H9 (cell line): Measurements from ENCODE around the gene PDCD10. TPM values are rescaled to one million over a fixed set of nuclear protein-coding genes. Genes with fewer than 3 reads are reported as not detected.

ENCODE experiments used
- DNase-seq: peaks from one replicate; pipeline ENCODE4 v3.0.0-alpha.2; 2017
- H2AFZ ChIP-seq: one replicate; pipeline ENCODE4 v1.6.1; 2013; ENCODE audit warnings: mild to moderate bottlenecking, low read length, control low read depth, moderate library complexity
- H2AK5ac ChIP-seq: 2 replicates; pipeline ENCODE4 v1.6.1; 2013; ENCODE audit warnings: low read length, control low read depth, mixed read lengths; ENCODE audit not compliant: insufficient read length
- H2BK120ac ChIP-seq: one replicate; pipeline ENCODE4 v1.6.1; 2013; ENCODE audit warnings: low read depth, mild to moderate bottlenecking, low read length, control low read depth, inconsistent platforms; ENCODE audit not compliant: poor library complexity, severe bottlenecking
- H2BK12ac ChIP-seq: 2 replicates; pipeline ENCODE4 v1.6.1; 2013; ENCODE audit warnings: low read length, control low read depth, mixed read lengths, low read depth; ENCODE audit not compliant: insufficient read length
- H2BK15ac ChIP-seq: 2 replicates; pipeline ENCODE4 v1.6.1; 2013; ENCODE audit warnings: low read depth, low read length, control low read depth
- H2BK20ac ChIP-seq: one replicate; pipeline ENCODE4 v1.6.1; 2013; ENCODE audit warnings: low read depth, mild to moderate bottlenecking, low read length, control low read depth, inconsistent platforms; ENCODE audit not compliant: poor library complexity, severe bottlenecking
- H2BK5ac ChIP-seq: 2 replicates; pipeline ENCODE4 v1.6.1; 2013; ENCODE audit warnings: low read length, control low read depth, mixed read lengths; ENCODE audit not compliant: insufficient read length
- H3K14ac ChIP-seq: 2 replicates; pipeline ENCODE4 v1.6.1; 2013; ENCODE audit warnings: low read length, control low read depth; ENCODE audit not compliant: insufficient read depth
- H3K18ac ChIP-seq: 2 replicates; pipeline ENCODE4 v1.6.1; 2013; ENCODE audit warnings: low read depth, mild to moderate bottlenecking, mixed read lengths, low read length, control low read depth; ENCODE audit not compliant: insufficient read length
- H3K23ac ChIP-seq: 2 replicates; pipeline ENCODE4 v1.6.1; 2013; ENCODE audit warnings: low read length, control low read depth, mixed read lengths, low read depth; ENCODE audit not compliant: insufficient read length
- H3K23me2 ChIP-seq: 2 replicates; pipeline ENCODE4 v1.6.1; 2013; ENCODE audit warnings: low read depth, mild to moderate bottlenecking, mixed read lengths, low read length, control low read depth; ENCODE audit not compliant: insufficient read length, poor library complexity, severe bottlenecking
- H3K27ac ChIP-seq: 2 replicates; pipeline ENCODE4 v1.5.1; 2013; ENCODE audit warnings: low read length, control low read depth, mixed read lengths, low read depth; ENCODE audit not compliant: insufficient read length
- H3K27me3 ChIP-seq: 2 replicates; pipeline ENCODE4 v1.6.1; 2013; ENCODE audit warnings: low read length, control low read depth, inconsistent platforms; ENCODE audit not compliant: insufficient read depth
- H3K4ac ChIP-seq: 2 replicates; pipeline ENCODE4 v1.6.1; 2013; ENCODE audit warnings: low read depth, mild to moderate bottlenecking, control low read depth, inconsistent platforms, low read length, moderate library complexity
- H3K4me1 ChIP-seq: 2 replicates; pipeline ENCODE4 v1.6.1; 2013; ENCODE audit warnings: low read length, control low read depth, inconsistent platforms; ENCODE audit not compliant: insufficient read depth
- H3K4me2 ChIP-seq: 2 replicates; pipeline ENCODE4 v1.6.1; 2013; ENCODE audit warnings: low read length, control low read depth, mixed read lengths; ENCODE audit not compliant: insufficient read length, insufficient read depth
- H3K56ac ChIP-seq: 2 replicates; pipeline ENCODE4 v1.6.1; 2013; ENCODE audit warnings: low read depth, mild to moderate bottlenecking, mixed read lengths, low read length, control low read depth; ENCODE audit not compliant: insufficient read length
- H3K79me1 ChIP-seq: 2 replicates; pipeline ENCODE4 v1.6.1; 2013; ENCODE audit warnings: low read depth, mild to moderate bottlenecking, moderate library complexity, low read length, control low read depth, inconsistent platforms; ENCODE audit not compliant: insufficient read depth, poor library complexity, severe bottlenecking
- H3K79me2 ChIP-seq: 2 replicates; pipeline ENCODE4 v1.6.1; 2013; ENCODE audit warnings: low read length, control low read depth, inconsistent platforms; ENCODE audit not compliant: insufficient read depth
- H3K9ac ChIP-seq: 2 replicates; pipeline ENCODE4 v1.6.1; 2013; ENCODE audit warnings: low read length, control low read depth, mixed read lengths; ENCODE audit not compliant: insufficient read length; ENCODE audit errors: extremely low read depth
- H3K9me3 ChIP-seq: one replicate; pipeline ENCODE4 v1.6.1; 2013; ENCODE audit warnings: low read depth, low read length, inconsistent platforms; ENCODE audit not compliant: control insufficient read depth
- H3T11ph ChIP-seq: one replicate; pipeline ENCODE4 v1.6.1; 2013; ENCODE audit warnings: mild to moderate bottlenecking, low read length, control low read depth, inconsistent platforms
- H4K20me1 ChIP-seq: one replicate; pipeline ENCODE4 v1.6.1; 2013; ENCODE audit not compliant: control insufficient read depth, insufficient read length, insufficient read depth
- H4K5ac ChIP-seq: 2 replicates; pipeline ENCODE4 v1.6.1; 2013; ENCODE audit warnings: low read depth, mild to moderate bottlenecking, mixed read lengths, low read length, control low read depth; ENCODE audit not compliant: insufficient read length
- H4K8ac ChIP-seq: replicated peaks from 2 replicates; pipeline ENCODE4 v1.6.1; 2013; ENCODE audit warnings: low read length, control low read depth, mixed read lengths, low read depth; ENCODE audit not compliant: insufficient read length
- H4K91ac ChIP-seq: 2 replicates; pipeline ENCODE4 v1.6.1; 2013; ENCODE audit warnings: low read depth, mild to moderate bottlenecking, moderate library complexity, mixed read lengths, low read length, control low read depth; ENCODE audit not compliant: insufficient read length
- H3K27ac Mint-ChIP-seq, 3 experiments: 2 replicates in 2 of 3; 3 replicates in 1 of 3; pipeline ENCODE4 v1.8.0; 2020 to 2021; ENCODE audit warnings: mixed read lengths in 3 of 3, mild to moderate bottlenecking in 1 of 3, moderate library complexity in 1 of 3
- H3K27me3 Mint-ChIP-seq: 2 replicates; pipeline ENCODE4 v1.8.0; 2021; ENCODE audit warnings: low read depth, mild to moderate bottlenecking, moderate library complexity, mixed read lengths
- H3K36me3 Mint-ChIP-seq, 3 experiments: 2 replicates in 2 of 3; 3 replicates in 1 of 3; pipeline ENCODE4 v1.8.0; 2020 to 2021; ENCODE audit warnings: low read depth in 3 of 3, mixed read lengths in 3 of 3; ENCODE audit not compliant: insufficient read depth in 1 of 3
- H3K4me1 Mint-ChIP-seq, 2 experiments: 2 replicates each; pipeline ENCODE4 v1.8.0; 2020; ENCODE audit warnings: mixed read lengths in 2 of 2
- H3K4me3 Mint-ChIP-seq, 2 experiments: 2 replicates in 1 of 2; 3 replicates in 1 of 2; pipeline ENCODE4 v1.8.0; 2020 to 2021; ENCODE audit warnings: mild to moderate bottlenecking in 2 of 2, mixed read lengths in 2 of 2, moderate library complexity in 1 of 2
- H3K9me3 Mint-ChIP-seq, 2 experiments: 2 replicates in 1 of 2; 3 replicates in 1 of 2; pipeline ENCODE4 v1.8.0; 2020; ENCODE audit warnings: mild to moderate bottlenecking in 2 of 2, mixed read lengths in 2 of 2, moderate library complexity in 1 of 2
- total RNA-seq: library from RNA; stranded (reverse); gene quantifications from 2 replicates; pipeline ENCODE4 v1.2.1, GENCODE V29; 2021
- TF ChIP-seq, protein P1 (sequence below): fragments of 200-600 bp; sonication (generic); conservative IDR thresholded peaks from 3 replicates; pipeline ENCODE4 v1.8.0; 2021; ENCODE audit warnings: antibody characterized with exemption, mild to moderate bottlenecking

The PDCD10 gene
- total RNA-seq, 1 experiment from 2014 or later, result 64.3 TPM

DNA sequence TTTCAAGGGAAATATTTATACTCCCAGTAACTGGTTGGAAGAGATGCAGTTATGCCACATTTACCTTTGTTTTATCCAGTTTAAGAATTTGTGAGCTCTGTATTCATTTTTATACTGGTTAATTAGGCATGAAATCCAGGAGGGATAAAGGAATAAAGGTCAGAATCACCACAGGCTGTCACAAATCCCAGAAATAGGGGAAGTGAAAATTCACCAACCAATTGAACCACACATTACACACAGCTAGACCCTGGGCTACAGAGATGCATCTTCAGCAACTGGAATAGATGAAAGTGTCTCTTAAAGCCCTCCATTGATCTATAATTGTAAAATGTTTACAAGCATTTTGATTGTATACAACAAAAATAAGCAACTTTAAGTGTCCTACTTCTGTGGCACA is 19.4 kb upstream of the PDCD10 start:
- no peaks in the 10 kb centered on the region for H3K79me1 ChIP-seq
- no peak overlapping the region for H3K14ac ChIP-seq
- H3K4me1 Mint-ChIP-seq, result peaks cover 6 to 9% of the 10 kb centered on the region in 2 experiments
- H3K23ac ChIP-seq, result no peak overlapping the region
- H2BK5ac ChIP-seq, result no peak overlapping the region
- H3K18ac ChIP-seq, result no peak overlapping the region
- no peak overlapping the region for H3T11ph ChIP-seq
- H2BK120ac ChIP-seq, result no peak overlapping the region
- H3K27me3 Mint-ChIP-seq, result no peaks in the 10 kb centered on the region
- no peaks in the 10 kb centered on the region for H3K27me3 ChIP-seq
- no peaks in the 10 kb centered on the region for H3K9me3 ChIP-seq
- no peak overlapping the region for H3K27ac Mint-ChIP-seq
- H2BK20ac ChIP-seq, result no peak overlapping the region
- no peak overlapping the region for H4K5ac ChIP-seq
- no peak overlapping the region for H2BK15ac ChIP-seq
- no peak overlapping the region for H2BK12ac ChIP-seq
- H3K4me1 ChIP-seq, result no peaks in the 10 kb centered on the region
- no peak overlapping the region for H3K56ac ChIP-seq
- H3K4me3 Mint-ChIP-seq, result no peak overlapping the region
- TF ChIP-seq, protein P1, sequence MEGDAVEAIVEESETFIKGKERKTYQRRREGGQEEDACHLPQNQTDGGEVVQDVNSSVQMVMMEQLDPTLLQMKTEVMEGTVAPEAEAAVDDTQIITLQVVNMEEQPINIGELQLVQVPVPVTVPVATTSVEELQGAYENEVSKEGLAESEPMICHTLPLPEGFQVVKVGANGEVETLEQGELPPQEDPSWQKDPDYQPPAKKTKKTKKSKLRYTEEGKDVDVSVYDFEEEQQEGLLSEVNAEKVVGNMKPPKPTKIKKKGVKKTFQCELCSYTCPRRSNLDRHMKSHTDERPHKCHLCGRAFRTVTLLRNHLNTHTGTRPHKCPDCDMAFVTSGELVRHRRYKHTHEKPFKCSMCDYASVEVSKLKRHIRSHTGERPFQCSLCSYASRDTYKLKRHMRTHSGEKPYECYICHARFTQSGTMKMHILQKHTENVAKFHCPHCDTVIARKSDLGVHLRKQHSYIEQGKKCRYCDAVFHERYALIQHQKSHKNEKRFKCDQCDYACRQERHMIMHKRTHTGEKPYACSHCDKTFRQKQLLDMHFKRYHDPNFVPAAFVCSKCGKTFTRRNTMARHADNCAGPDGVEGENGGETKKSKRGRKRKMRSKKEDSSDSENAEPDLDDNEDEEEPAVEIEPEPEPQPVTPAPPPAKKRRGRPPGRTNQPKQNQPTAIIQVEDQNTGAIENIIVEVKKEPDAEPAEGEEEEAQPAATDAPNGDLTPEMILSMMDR, result no peak
- no peaks in the 10 kb centered on the region for H3K23me2 ChIP-seq
- DNase-seq, result no peak
- H4K91ac ChIP-seq, result no peak overlapping the region
- H3K79me2 ChIP-seq, result no peaks in the 10 kb centered on the region
- H3K27ac ChIP-seq, result no peak overlapping the region
- no peak overlapping the region for H3K4ac ChIP-seq
- H3K9ac ChIP-seq, result no peak overlapping the region
- no peak overlapping the region for H2AK5ac ChIP-seq
- H4K20me1 ChIP-seq, result no peaks in the 10 kb centered on the region
- H3K9me3 Mint-ChIP-seq, result peaks cover 3 to 6% of the 10 kb centered on the region in 2 experiments; a peak in 2 of 5 replicates
- H2AFZ ChIP-seq, result no peak overlapping the region
- peaks cover 4 to 5% (median 4%) of the 10 kb centered on the region in 3 experiments; a peak in 3 of 7 replicates for H3K36me3 Mint-ChIP-seq
- no peak overlapping the region for H4K8ac ChIP-seq
- no peak overlapping the region for H3K4me2 ChIP-seq
